Mucosa of stomach (tissue), 1 donor: ENCODE results near the gene RAE1.

Source experiments
- H3K27me3 ChIP-seq: one replicate; pipeline ENCODE4 v1.7.0; 2013; ENCODE audit warnings: mild to moderate bottlenecking, low read length; ENCODE audit not compliant: control insufficient read depth, insufficient read depth
- H3K36me3 ChIP-seq: one replicate; pipeline ENCODE4 v1.7.0; 2013; ENCODE audit warnings: low read length; ENCODE audit not compliant: control insufficient read depth, insufficient read depth
- H3K4me1 ChIP-seq: one replicate; pipeline ENCODE4 v1.7.0; 2013; ENCODE audit warnings: mild to moderate bottlenecking, low read length; ENCODE audit not compliant: control insufficient read depth, insufficient read depth
- H3K4me3 ChIP-seq: one replicate; pipeline ENCODE4 v1.7.0; 2013; ENCODE audit warnings: low read length
- H3K9ac ChIP-seq: one replicate; pipeline ENCODE4 v1.7.0; 2013; ENCODE audit warnings: mild to moderate bottlenecking, low read length, moderate library complexity
- H3K9me3 ChIP-seq: one replicate; pipeline ENCODE4 v1.7.0; 2013; ENCODE audit warnings: mild to moderate bottlenecking, low read length, moderate library complexity; ENCODE audit not compliant: control insufficient read depth
- donor health status: Pancreatic carcinoma.

The RAE1 gene

GRCh38 chr20:57361517-57361916 lies 10.5 kb downstream of the RAE1 start:
- no peak overlapping the region for H3K9ac ChIP-seq
- H3K36me3 ChIP-seq, result no peaks in the 10 kb centered on the region
- no peaks in the 10 kb centered on the region for H3K9me3 ChIP-seq
- H3K4me1 ChIP-seq, result no peaks in the 10 kb centered on the region
- no peaks in the 10 kb centered on the region for H3K27me3 ChIP-seq
- no peak overlapping the region for H3K4me3 ChIP-seq

- Histone ChIP-seq H3K4me1 (no peaks in the 10 kb centered on the region), H3K9ac (no peak overlapping the region), H3K27me3 (no peaks in the 10 kb centered on the region), H3K36me3 (peaks cover 4% of the 10 kb centered on the region), H3K9me3 (no peaks in the 10 kb centered on the region), H3K4me3 (no peak overlapping the region)
These were observed 13.4 kb downstream of the RAE1 start for GRCh38 chr20:57364451-57364850.

GRCh38 chr20:57369596-57369995 lies 18.5 kb downstream of the RAE1 start:
- no peaks in the 10 kb centered on the region for H3K9me3 ChIP-seq
- H3K4me1 ChIP-seq, result no peaks in the 10 kb centered on the region
- H3K4me3 ChIP-seq, result no peak overlapping the region
- no peak overlapping the region for H3K9ac ChIP-seq
- H3K36me3 ChIP-seq, result peaks cover 11% of the 10 kb centered on the region
- no peaks in the 10 kb centered on the region for H3K27me3 ChIP-seq

- no peaks in the 10 kb centered on the region for H3K9me3 ChIP-seq
- H3K36me3 ChIP-seq, result peaks cover 15% of the 10 kb centered on the region
- H3K4me3 ChIP-seq, result no peak overlapping the region
- no peaks in the 10 kb centered on the region for H3K27me3 ChIP-seq
- no peaks in the 10 kb centered on the region for H3K4me1 ChIP-seq
- no peak overlapping the region for H3K9ac ChIP-seq
These were observed 19.3 kb downstream of the RAE1 start for GRCh38 chr20:57370316-57370715.

GRCh38 chr20:57371363-57371762 lies 20.3 kb downstream of the RAE1 start:
- peaks cover 15% of the 10 kb centered on the region for H3K36me3 ChIP-seq
- no peak overlapping the region for H3K4me3 ChIP-seq
- H3K9me3 ChIP-seq, result no peaks in the 10 kb centered on the region
- H3K27me3 ChIP-seq, result no peaks in the 10 kb centered on the region
- no peaks in the 10 kb centered on the region for H3K4me1 ChIP-seq
- H3K9ac ChIP-seq, result no peak overlapping the region

GRCh38 chr20:57372157-57372556 lies 21.1 kb downstream of the RAE1 start:
- H3K9ac ChIP-seq, result no peak overlapping the region
- no peak overlapping the region for H3K4me3 ChIP-seq
- no peaks in the 10 kb centered on the region for H3K4me1 ChIP-seq
- H3K27me3 ChIP-seq, result no peaks in the 10 kb centered on the region
- no peaks in the 10 kb centered on the region for H3K9me3 ChIP-seq
- peaks cover 14% of the 10 kb centered on the region for H3K36me3 ChIP-seq

GRCh38 chr20:57372581-57373350 lies 21.7 kb downstream of the RAE1 start:
- H3K4me3 ChIP-seq, result no peak overlapping the region
- H3K4me1 ChIP-seq, result no peaks in the 10 kb centered on the region
- H3K27me3 ChIP-seq, result no peaks in the 10 kb centered on the region
- no peaks in the 10 kb centered on the region for H3K9me3 ChIP-seq
- H3K36me3 ChIP-seq, result peaks cover 11% of the 10 kb centered on the region
- H3K9ac ChIP-seq, result no peak overlapping the region

GRCh38 chr20:57374343-57374930 lies 23.4 kb downstream of the RAE1 start:
- no peaks in the 10 kb centered on the region for H3K27me3 ChIP-seq
- no peaks in the 10 kb centered on the region for H3K9me3 ChIP-seq
- peaks cover 11% of the 10 kb centered on the region for H3K36me3 ChIP-seq
- H3K4me3 ChIP-seq, result no peak overlapping the region
- no peak overlapping the region for H3K9ac ChIP-seq
- H3K4me1 ChIP-seq, result no peaks in the 10 kb centered on the region

- H3K9me3 ChIP-seq, result no peaks in the 10 kb centered on the region
- no peaks in the 10 kb centered on the region for H3K4me1 ChIP-seq
- no peak overlapping the region for H3K4me3 ChIP-seq
- H3K36me3 ChIP-seq, result peaks cover 10% of the 10 kb centered on the region
- no peak overlapping the region for H3K9ac ChIP-seq
- H3K27me3 ChIP-seq, result no peaks in the 10 kb centered on the region
These were observed 24.0 kb downstream of the RAE1 start for GRCh38 chr20:57374931-57375651.

GRCh38 chr20:57375652-57376230 lies 24.7 kb downstream of the RAE1 start:
- Histone ChIP-seq H3K36me3 (peaks cover 5% of the 10 kb centered on the region), H3K9me3 (no peaks in the 10 kb centered on the region), H3K4me3 (no peak overlapping the region), H3K4me1 (no peaks in the 10 kb centered on the region), H3K27me3 (no peaks in the 10 kb centered on the region), H3K9ac (no peak overlapping the region)

- Histone ChIP-seq H3K9ac (no peak overlapping the region), H3K36me3 (peaks cover 5% of the 10 kb centered on the region), H3K4me3 (no peak overlapping the region), H3K4me1 (no peaks in the 10 kb centered on the region), H3K9me3 (no peaks in the 10 kb centered on the region), H3K27me3 (no peaks in the 10 kb centered on the region)
These were observed 26.3 kb downstream of the RAE1 start for GRCh38 chr20:57377350-57377749.

- no peaks in the 10 kb centered on the region for H3K9me3 ChIP-seq
These were observed 27.1 kb downstream of the RAE1 start for GRCh38 chr20:57378107-57378506.

More at GRCh38 chr20:57378107-57378506, 27.1 kb downstream of the RAE1 start:
- H3K4me1 ChIP-seq, result no peaks in the 10 kb centered on the region
- no peak overlapping the region for H3K4me3 ChIP-seq
- H3K27me3 ChIP-seq, result no peaks in the 10 kb centered on the region
- H3K36me3 ChIP-seq, result peaks cover 5% of the 10 kb centered on the region
- H3K9ac ChIP-seq, result no peak overlapping the region
